GM12874 (cell line): ENCODE data around the gene BCL10.

Experiments
- CTCF ChIP-seq: IDR thresholded peaks from 2 replicates; pipeline ENCODE4 v1.5.1; 2011; ENCODE audit warnings: low read depth, mild to moderate bottlenecking, control low read depth, low read length, moderate library complexity; ENCODE audit not compliant: insufficient read depth

Gene BCL10

GRCh38 chr1:85262985-85263384 lies 13.4 kb downstream of the BCL10 start:
- no peak for TF ChIP-seq CTCF

GRCh38 chr1:85259912-85260274 lies 16.5 kb downstream of the BCL10 start:
- no peak for TF ChIP-seq CTCF

GRCh38 chr1:85259118-85259911 lies 17.1 kb downstream of the BCL10 start, which contains the start of gene C1orf52:
Gene C1orf52, minus strand, starts transcription at chr1:85259662. Its CDS starts 29 bp downstream, at chr1:85259633.
- TF ChIP-seq CTCF, result peak; percentile 92

- no peak for TF ChIP-seq CTCF
Measured at GRCh38 chr1:85258536-85259117, 17.8 kb downstream of the BCL10 start.

- TF ChIP-seq CTCF, result no peak
Measured at GRCh38 chr1:85245891-85246290, 30.5 kb downstream of the BCL10 start.

- no peak for TF ChIP-seq CTCF
Measured at GRCh38 chr1:85245456-85245855, 31.0 kb downstream of the BCL10 start.

GRCh38 chr1:85244271-85245061 lies 32.0 kb downstream of the BCL10 start:
- TF ChIP-seq CTCF, result no peak
